Measurements from ENCODE around the gene SMAD3. TPM values are rescaled to one million over a fixed set of nuclear protein-coding genes. Genes with fewer than 3 reads are reported as not detected.

The SMAD3 gene
- total and polyA plus RNA-seq, 2 of the 8 experiments (the other 6 are each of a cell fraction or from before 2014, with no cell fraction given): 10.1 to 12.4 TPM

DNA sequence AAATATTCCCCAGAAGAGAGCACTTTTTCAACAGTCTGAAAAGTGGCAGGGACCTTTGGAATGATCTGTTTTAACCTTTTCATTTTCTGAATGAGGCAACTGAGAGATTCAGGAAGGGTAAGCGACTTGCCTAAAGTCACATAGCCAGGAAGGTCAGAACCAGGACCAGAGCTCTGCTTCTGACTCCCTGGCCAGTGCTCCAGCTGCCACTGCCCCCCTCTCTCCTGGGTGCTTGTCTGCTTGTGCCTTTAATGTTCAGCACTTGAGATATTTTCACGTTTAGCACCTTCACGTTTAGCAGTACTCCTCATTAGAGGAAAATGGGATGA is 68.3 kb downstream of the SMAD3 start:
- no peaks in the 10 kb centered on the region for H3K27me3 ChIP-seq (replicated peaks in 1 of 4; ENCODE audit: control insufficient read depth in 3 of 4, extremely low read depth in 1 of 4, insufficient read depth in 3 of 4, low read length in 3 of 4)
- ChIA-PET POLR2A (ENCODE audit: partially characterized antibody) (no interaction called here), CTCF (ENCODE audit: partially characterized antibody) (interaction anchor here (1.0 to 1.5 kb wide), 2 partner anchors 10 to 161 kb away, joined by 3 read pairs; no protein-coding TSS in a partner anchor)
- no peak overlapping the region for H3K14ac ChIP-seq (ENCODE audit: insufficient read length)
- H2AK5ac ChIP-seq (ENCODE audit: low read depth, low read length): no peak overlapping the region
- no peaks in the 10 kb centered on the region for H3K79me2 ChIP-seq (ENCODE audit: control insufficient read depth in 1 of 2, insufficient read depth in 2 of 2, low read length in 2 of 2)
- no peak overlapping the region; a peak in 1 of 7 replicates for H3K9ac ChIP-seq (replicated peaks in 1 of 4; ENCODE audit: extremely low read depth in 1 of 4, low read depth in 3 of 4, low read length in 3 of 4)
- peaks cover 6 to 27% (median 16%) of the 10 kb centered on the region in 4 experiments for H3K4me1 ChIP-seq (replicated peaks in 1 of 4; ENCODE audit: control insufficient read depth in 3 of 4, insufficient read depth in 4 of 4, low read length in 3 of 4)
- DNase-seq (ENCODE audit: low read depth in 1 of 2, low spot score in 2 of 2): no peak
- H3K18ac ChIP-seq (ENCODE audit: extremely low read depth, low read length): no peak overlapping the region
- 72% methylated on average over 3 of the region's 3 CpGs; no CpG with 5 or more reads in 1 of the 2 experiments for WGBS, 2 experiments (ENCODE audit: extremely low coverage in 1 of 2, insufficient coverage in 1 of 2, insufficient read length in 1 of 2, insufficient replicate concordance in 2 of 2, low coverage in 1 of 2, low lambda C conversion rate in 2 of 2, missing lambda C conversion rate in 1 of 2)
- FAIRE-seq: no peak
- no peak overlapping the region for H3K4me2 ChIP-seq (ENCODE audit: insufficient read depth in 1 of 2, low read depth in 2 of 2, low read length in 2 of 2)
- H3K23me2 ChIP-seq (ENCODE audit: low read depth, low read length): no peaks in the 10 kb centered on the region
- H2BK5ac ChIP-seq (ENCODE audit: low read depth, low read length): no peak overlapping the region
- H3K56ac ChIP-seq (replicated peaks; ENCODE audit: insufficient read length, low read depth, low read length): no peak overlapping the region
- H3K4me3 ChIP-seq (ENCODE audit: extremely low read depth in 1 of 4, insufficient read depth in 2 of 4, low read depth in 3 of 4, low read length in 4 of 4): no peak overlapping the region
- no peak overlapping the region for H3K23ac ChIP-seq (ENCODE audit: insufficient read length)
- H2BK15ac ChIP-seq (ENCODE audit: low read length): no peak overlapping the region
- no peak overlapping the region for H4K5ac ChIP-seq (ENCODE audit: insufficient read length, low read depth, low read length)
- H3K79me1 ChIP-seq (ENCODE audit: low read depth, low read length): peaks cover 2% of the 10 kb centered on the region; the same call in 1 of the 2 replicates
- H3K27ac ChIP-seq (ENCODE audit: low read depth, low read length): no peak overlapping the region
- H4K20me1 ChIP-seq (replicated peaks in 1 of 2; ENCODE audit: control insufficient read depth in 1 of 2, insufficient read depth in 2 of 2, low read length in 2 of 2): peaks cover 0 to 2% of the 10 kb centered on the region in 2 experiments
- no peak overlapping the region for H2BK20ac ChIP-seq (ENCODE audit: low read length)
- no peak overlapping the region for H2BK12ac ChIP-seq (ENCODE audit: low read depth, low read length)
- no peak overlapping the region for H3K4ac ChIP-seq (replicated peaks; ENCODE audit: insufficient read length, low read depth, low read length)
- TF ChIP-seq EP300 (IDR thresholded peaks at IDR 0.05; ENCODE audit: borderline replicate concordance in 1 of 2, low read depth in 2 of 2, low read length in 2 of 2): no peak
- no peak for TF ChIP-seq RAD21 (IDR thresholded peaks at IDR 0.05 in 1 of 2, conservative IDR thresholded peaks at IDR 0.05 in 1 of 2; ENCODE audit: low read depth in 2 of 2, low read length in 2 of 2)
- TF ChIP-seq, protein P1, sequence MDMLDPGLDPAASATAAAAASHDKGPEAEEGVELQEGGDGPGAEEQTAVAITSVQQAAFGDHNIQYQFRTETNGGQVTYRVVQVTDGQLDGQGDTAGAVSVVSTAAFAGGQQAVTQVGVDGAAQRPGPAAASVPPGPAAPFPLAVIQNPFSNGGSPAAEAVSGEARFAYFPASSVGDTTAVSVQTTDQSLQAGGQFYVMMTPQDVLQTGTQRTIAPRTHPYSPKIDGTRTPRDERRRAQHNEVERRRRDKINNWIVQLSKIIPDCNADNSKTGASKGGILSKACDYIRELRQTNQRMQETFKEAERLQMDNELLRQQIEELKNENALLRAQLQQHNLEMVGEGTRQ (IDR thresholded peaks at IDR 0.05; ENCODE audit: low read length): no peak
- no peak for TF ChIP-seq BACH1 (IDR thresholded peaks at IDR 0.05; ENCODE audit: low read length)
- no peak for TF ChIP-seq KDM4A (IDR thresholded peaks at IDR 0.05; ENCODE audit: low read depth, low read length, severe bottlenecking)
- no peak for TF ChIP-seq CHD1 (IDR thresholded peaks at IDR 0.05; ENCODE audit: low read depth, low read length)
- no peak for TF ChIP-seq HDAC6 (IDR thresholded peaks at IDR 0.05; ENCODE audit: low read depth, low read length)
- no peak for TF ChIP-seq RXRA (IDR thresholded peaks at IDR 0.05; ENCODE audit: insufficient read depth, low read depth, low read length)
- TF ChIP-seq SIRT6 (IDR thresholded peaks at IDR 0.05; ENCODE audit: low read length): no peak
- no peak overlapping the region for H2BK120ac ChIP-seq (replicated peaks; ENCODE audit: low read depth, low read length)
- H2AFZ ChIP-seq (ENCODE audit: low read length): no peak overlapping the region
- no peaks in the 10 kb centered on the region for H3K36me3 ChIP-seq (ENCODE audit: control insufficient read depth in 2 of 4, insufficient read depth in 4 of 4, low read length in 3 of 4)
- H4K91ac ChIP-seq (replicated peaks; ENCODE audit: insufficient read length, low read length): no peak overlapping the region
- H3K9me3 ChIP-seq (ENCODE audit: insufficient read depth in 2 of 2, low read depth in 1 of 2, low read length in 1 of 2): no peaks in the 10 kb centered on the region
- no peak overlapping the region for H4K8ac ChIP-seq (ENCODE audit: extremely low read depth, insufficient read depth, low read length)

Data from H1 (cell line).